GM15510 (cell line): Measurements from ENCODE around the gene SETMAR.

Experiments used
- POLR2A ChIP-seq: IDR thresholded peaks from 3 replicates; pipeline ENCODE4 v1.6.1; 2011; ENCODE audit warnings: borderline replicate concordance; ENCODE audit not compliant: insufficient read length; ENCODE audit errors: extremely low read depth

The SETMAR gene

GRCh38 chr3:4359805-4360502, 56.8 kb downstream of the SETMAR start:
- no peak for TF ChIP-seq POLR2A

GRCh38 chr3:4360817-4361216, 57.6 kb downstream of the SETMAR start:
- TF ChIP-seq POLR2A, result no peak

- no peak for TF ChIP-seq POLR2A
These were observed 59.4 kb downstream of the SETMAR start for GRCh38 chr3:4362523-4362922.
